Gastroesophageal sphincter (tissue), 3 donors: ENCODE data around the gene UXS1.

Experiments used
- CTCF ChIP-seq, 4 experiments: fragments of 200-600 bp in 2 of 4; fragments of 450-650 bp in 2 of 4; sonication (generic) in 1 of 4; IDR thresholded peaks; one replicate each; pipeline ENCODE4 v1.5.1; 2017 to 2019; ENCODE audit warnings: antibody characterized with exemption in 4 of 4, mild to moderate bottlenecking in 2 of 4, moderate library complexity in 2 of 4
- EP300 ChIP-seq: sonication (generic); formaldehyde crosslinking; IDR thresholded peaks from one replicate; pipeline ENCODE4 v1.6.1; 2017; ENCODE audit warnings: antibody characterized with exemption, mild to moderate bottlenecking
- POLR2A ChIP-seq, 2 donors: fragments of 450-650 bp; IDR thresholded peaks; one replicate each; pipeline ENCODE4 v1.6.1; 2017; ENCODE audit warnings: antibody characterized with exemption in 2 of 2, mild to moderate bottlenecking in 2 of 2, moderate library complexity in 1 of 2

- TF ChIP-seq POLR2A (IDR thresholded peaks at IDR 0.05) (no peak), EP300 (no peak), CTCF (IDR thresholded peaks at IDR 0.05) (no peak)
These were observed 3.8 kb upstream of the UXS1 start for GRCh38 chr2:106197878-106198277.
